Right ventricle myocardium inferior (tissue), 1 donor: ENCODE data around the gene NKD2. TPM values are rescaled to one million over a fixed set of nuclear protein-coding genes. Genes with fewer than 3 reads are reported as not detected.

Experiments
- ATAC-seq: fragments of 200-7000 bp; cut with Tn5 transposase; one replicate; pipeline ENCODE4 v1.9.1; 2020; ENCODE audit warnings: mild to moderate bottlenecking, moderate library complexity
- DNase-seq: peaks from one replicate; pipeline ENCODE4 v3.0.0; 2021; ENCODE audit errors: missing footprints
- intact Hi-C: fragments of 100-400 bp; cut with DNase I; formaldehyde crosslinking; loops from one replicate; pipeline ENCODE4 v1.11.0; 2022
- total RNA-seq: library from RNA; stranded (reverse); fragmentation: NEBNext Ultra II Directional; extraction: Animal tissue kit (Norgen Biotek cat#: 25700); gene quantifications from one replicate; pipeline ENCODE4 v1.2.1, GENCODE V29; 2021
- donor health status: DM: no; HTN: yes; CAD: no; lungs with severe emphysema.

The NKD2 gene
- total RNA-seq, 1 donor from 2014 or later, result 4.4 TPM

- DNase-seq (no peak), ATAC-seq (no peak)
- intact Hi-C loops, result no loop called here
Observed at GRCh38 chr5:1047332-1047965, 38.8 kb downstream of the NKD2 start.

DNA sequence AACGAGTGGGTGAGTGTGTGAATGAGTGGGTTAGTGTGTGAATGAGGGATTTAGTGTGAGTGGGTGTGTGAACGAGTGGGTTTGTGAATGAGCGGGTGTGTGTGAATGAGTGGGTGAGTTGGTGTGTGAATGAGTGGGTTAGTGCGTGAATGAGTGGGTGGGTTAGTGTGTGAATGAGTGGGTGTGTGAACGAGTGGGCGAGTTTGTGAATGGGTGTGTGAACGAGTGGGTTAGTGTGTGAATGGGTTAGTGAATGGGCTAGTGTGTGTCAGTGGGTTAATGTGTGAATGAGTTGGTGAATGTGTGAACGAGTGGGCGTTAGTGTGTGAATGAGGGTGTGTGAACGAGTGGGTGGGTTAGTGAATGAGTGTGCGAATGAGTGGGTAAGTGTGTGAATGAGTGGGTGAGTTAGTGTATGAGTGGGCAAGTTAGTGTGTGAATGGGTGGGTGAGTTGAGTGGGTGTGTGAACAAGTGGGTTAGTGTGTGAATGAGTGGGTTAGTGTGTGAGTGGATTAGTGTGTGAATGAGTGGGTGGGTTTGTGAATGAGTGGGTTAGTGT is 39.6 kb downstream of the NKD2 start:
- intact Hi-C loops, result no loop called here
- no peak for ATAC-seq
- DNase-seq, result no peak

DNA sequence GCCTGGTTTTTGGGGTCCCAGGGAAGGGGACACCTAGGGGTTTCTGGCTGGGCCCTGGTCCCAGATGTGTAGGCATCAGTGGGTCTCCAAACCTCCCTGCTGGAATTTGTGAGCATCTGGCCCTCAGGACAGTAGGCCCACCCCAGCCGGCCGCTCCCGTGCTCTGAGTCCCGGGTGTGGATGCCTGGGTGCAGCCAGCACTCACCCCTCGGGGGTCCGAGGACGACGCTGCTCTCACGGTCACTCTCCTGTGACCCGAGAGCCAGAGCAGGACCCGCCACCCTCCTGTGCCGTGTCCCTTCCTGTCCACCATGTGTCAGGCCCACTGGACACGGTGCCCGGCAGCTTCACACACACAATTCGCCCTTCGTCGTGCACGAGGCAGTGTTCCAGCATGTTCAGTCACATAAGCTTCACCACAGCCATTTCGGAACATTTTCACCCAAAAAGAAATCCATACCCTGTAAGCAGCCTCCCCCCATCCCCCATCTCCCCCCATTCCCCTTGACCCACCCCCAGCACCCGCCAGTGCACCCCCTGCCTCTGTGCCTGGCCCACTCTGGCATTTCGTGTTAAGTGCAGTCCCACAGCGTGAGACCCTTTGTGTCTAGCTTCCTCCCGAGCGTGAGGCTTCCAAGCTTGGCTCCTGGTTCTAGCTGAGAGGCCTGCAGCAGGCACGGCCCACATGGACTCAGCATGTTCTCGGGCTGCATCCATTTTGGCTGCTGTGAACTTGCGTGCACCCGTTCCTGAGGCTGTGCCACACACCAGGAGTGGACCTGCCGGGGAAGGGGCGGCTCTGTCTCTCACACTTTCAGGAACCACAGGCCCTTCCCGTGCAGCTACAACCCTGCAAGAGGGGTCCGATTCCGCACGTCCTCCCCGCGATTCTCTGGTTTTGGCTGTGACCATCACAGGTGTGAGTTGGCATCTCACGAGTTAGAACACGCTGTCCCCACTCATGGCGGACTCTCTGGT is 40.5 kb downstream of the NKD2 start:
- intact Hi-C loops, result no loop called here
- ATAC-seq (no peak), DNase-seq (peak; percentile 60)

GRCh38 chr5:1050423-1051365 is 42.1 kb downstream of the NKD2 start:
- DNase-seq (peak; percentile 71), ATAC-seq (peak; percentile 27)
- intact Hi-C loops, result loop anchor here (5.0 kb wide), 2 partner anchors 42 to 82 kb away; no protein-coding TSS in a partner anchor

DNA sequence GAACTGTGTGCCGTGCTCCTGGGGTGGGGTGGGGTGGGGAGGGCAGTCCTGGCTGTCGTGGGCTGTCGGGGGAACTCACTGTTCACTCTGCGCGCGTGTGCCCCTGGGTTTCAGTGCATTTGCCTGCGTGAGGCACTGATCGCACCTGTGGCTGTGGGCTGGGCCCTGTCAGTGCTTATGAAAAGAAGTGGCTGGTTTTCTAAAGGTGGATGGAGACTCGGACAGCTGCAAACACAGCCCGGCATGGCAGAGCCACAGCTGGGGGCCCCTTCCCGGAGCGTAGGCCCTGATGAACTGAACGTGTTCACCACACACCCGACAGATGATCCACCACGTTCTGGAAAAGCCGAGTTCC is 42.7 kb downstream of the NKD2 start:
- ATAC-seq (no peak), DNase-seq (peak; percentile 60)
- intact Hi-C loops, result loop anchor here (5.0 kb wide), 2 partner anchors 41 to 81 kb away; no protein-coding TSS in a partner anchor

DNA sequence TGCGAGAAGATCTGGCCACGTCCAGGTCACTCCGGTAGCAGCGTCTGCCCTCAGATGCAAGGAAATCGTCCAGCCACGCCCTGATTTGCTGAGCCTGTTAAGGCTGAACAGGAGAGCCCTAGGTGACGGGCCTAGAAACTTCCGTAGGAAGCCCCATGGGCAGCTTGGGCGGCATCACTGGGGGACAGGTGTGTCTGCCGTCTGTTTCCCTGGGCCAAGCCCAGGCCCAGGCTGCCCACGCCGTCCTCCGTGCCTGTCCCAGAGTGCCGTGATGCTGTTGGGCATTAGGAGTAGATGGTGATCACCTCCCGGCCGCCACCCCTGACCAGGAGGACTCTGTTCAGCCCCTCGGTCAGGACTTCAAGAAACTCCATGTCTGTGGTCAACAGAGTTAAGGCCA is 43.5 kb downstream of the NKD2 start:
- intact Hi-C loops, result loop anchor here (5.0 kb wide), 2 partner anchors 40 to 80 kb away; no protein-coding TSS in a partner anchor
- DNase-seq (peak; percentile 20), ATAC-seq (no peak)

GRCh38 chr5:1052641-1053390 is 44.2 kb downstream of the NKD2 start:
- intact Hi-C loops, result loop anchor here (5.0 kb wide), 2 partner anchors 39 to 79 kb away; no protein-coding TSS in a partner anchor
- ATAC-seq, result peak; percentile 61
- peak; percentile 70 for DNase-seq

- intact Hi-C loops, result loop anchor here (5.0 kb wide), 2 partner anchors 39 to 79 kb away; no protein-coding TSS in a partner anchor
- DNase-seq (peak; percentile 65), ATAC-seq (peak; percentile 4)
Observed at GRCh38 chr5:1053391-1054017, 44.9 kb downstream of the NKD2 start.

DNA sequence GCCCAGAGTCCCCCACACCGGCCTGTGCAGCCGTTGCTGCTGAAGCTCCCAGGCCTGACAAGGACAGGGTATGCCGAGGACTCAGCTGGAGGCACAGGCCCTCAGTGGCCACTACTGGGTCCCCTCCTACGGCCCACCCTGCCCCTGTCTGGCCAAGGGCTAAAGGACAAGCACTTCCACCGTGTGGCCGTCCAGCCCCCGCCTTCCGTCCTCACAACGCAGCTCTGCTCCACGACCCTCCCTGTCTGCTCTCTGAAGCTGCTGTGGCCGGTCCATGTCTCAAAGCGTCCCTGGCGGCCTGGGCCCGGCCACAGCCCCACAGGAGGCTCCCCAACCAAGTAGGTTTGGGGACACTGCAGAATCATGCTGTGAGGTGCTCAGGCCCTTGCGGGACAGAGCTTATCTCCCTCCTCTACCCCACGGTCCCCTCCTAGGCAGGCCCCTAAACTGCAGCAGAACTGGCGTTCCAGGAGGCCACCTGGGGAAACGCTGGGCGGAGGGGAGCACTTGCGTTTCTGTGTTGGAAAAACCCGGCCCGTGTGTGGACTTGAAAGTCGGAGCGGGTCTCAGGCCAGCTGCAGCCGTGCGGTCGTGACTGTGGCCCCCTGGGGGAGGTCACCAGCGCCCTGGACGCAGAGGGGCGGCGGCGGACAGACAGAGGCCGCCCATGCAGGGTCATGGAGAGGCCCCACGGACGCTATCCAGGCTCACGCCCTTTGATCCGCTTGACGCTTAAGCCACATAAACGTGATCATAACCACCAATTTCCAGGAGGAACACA is 45.6 kb downstream of the NKD2 start:
- ATAC-seq, result no peak
- intact Hi-C loops, result loop anchor here (5.0 kb wide), 2 partner anchors 38 to 78 kb away; no protein-coding TSS in a partner anchor
- DNase-seq, result peak; percentile 55

DNA sequence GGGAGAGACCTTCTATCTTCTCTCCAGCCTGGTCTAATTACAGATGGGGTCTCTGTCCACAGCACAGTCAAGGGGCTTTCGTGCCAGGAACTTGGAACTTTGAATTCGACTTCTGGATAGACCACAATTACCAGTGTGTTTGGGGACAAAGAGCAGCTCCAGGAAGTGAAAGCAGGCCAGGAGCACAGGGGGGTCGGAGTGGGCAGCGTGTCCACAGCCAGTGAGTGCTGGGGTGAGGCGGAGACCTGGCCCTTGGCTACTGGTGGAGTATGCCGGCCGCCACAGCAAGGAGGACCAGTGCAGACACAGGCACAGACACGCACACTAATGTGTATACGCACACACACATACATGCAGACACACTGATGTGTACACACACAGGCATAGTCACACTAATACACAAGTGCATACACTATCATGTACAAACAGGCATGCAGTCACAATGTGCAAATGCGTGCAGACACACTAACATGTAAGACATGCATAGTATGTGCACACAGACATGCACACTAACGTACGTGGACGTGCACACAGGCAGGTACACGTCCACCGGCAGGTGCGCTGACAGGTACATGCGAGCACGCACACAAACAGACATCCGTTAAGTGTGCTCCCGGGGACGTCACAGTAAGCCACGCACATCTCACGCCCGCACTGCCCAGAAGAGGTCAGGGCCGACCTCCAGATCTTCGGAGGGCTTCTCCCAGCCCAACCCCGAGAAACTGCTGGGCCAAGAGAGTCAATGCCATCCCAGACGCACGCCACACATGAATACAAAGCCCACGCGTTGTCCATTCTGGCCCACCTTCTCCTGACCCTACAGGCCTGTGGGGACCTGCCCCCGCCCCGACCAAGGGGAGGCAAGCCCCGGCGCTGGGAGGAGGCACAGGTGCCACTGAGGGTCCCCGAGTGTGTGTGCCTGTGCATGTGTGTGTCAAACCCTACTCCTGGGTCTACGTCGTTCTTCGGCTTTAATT is 46.5 kb downstream of the NKD2 start:
- no peak for ATAC-seq
- peak; percentile 68 for DNase-seq
- intact Hi-C loops, result loop anchor here (5.0 kb wide), 2 partner anchors 37 to 77 kb away; no protein-coding TSS in a partner anchor

GRCh38 chr5:1055896-1056610 is 47.5 kb downstream of the NKD2 start:
- intact Hi-C loops, result no loop called here
- DNase-seq (peak; percentile 42), ATAC-seq (no peak)

- DNase-seq (peak; percentile 59), ATAC-seq (no peak)
- intact Hi-C loops, result no loop called here
Observed at GRCh38 chr5:1056611-1057484, 48.2 kb downstream of the NKD2 start.

GRCh38 chr5:1057485-1058082 is 49.0 kb downstream of the NKD2 start:
- DNase-seq (peak; percentile 59), ATAC-seq (no peak)
- intact Hi-C loops, result no loop called here
